HCT116 (cell line): Measurements from ENCODE around the gene NOS3.
A peak's percentile ranks its signal among the peaks of the same experiment; 100 is the strongest.

Experiments used
- CEBPB ChIP-seq: IDR thresholded peaks from 2 replicates; pipeline ENCODE4 v1.6.1; 2012; ENCODE audit warnings: low read depth
- EZH2 ChIP-seq: fragments of 200-600 bp; sonication (generic); IDR thresholded peaks from 2 replicates; pipeline ENCODE4 v1.6.1; 2017; ENCODE audit warnings: antibody characterized with exemption, mixed run types
- EZH2phosphoT487 ChIP-seq: fragments of 200-600 bp; IDR thresholded peaks from 2 replicates; pipeline ENCODE4 v1.6.1; 2018; ENCODE audit warnings: antibody characterized with exemption, borderline replicate concordance
- JUND ChIP-seq: IDR thresholded peaks from 2 replicates; pipeline ENCODE4 v1.6.1; 2012
- MAX ChIP-seq: IDR thresholded peaks from 2 replicates; pipeline ENCODE4 v1.6.1; 2012
- POLR2A ChIP-seq: IDR thresholded peaks from 2 replicates; pipeline ENCODE4 v1.7.0; 2011; ENCODE audit warnings: borderline replicate concordance; ENCODE audit not compliant: insufficient read depth, insufficient read length; ENCODE audit errors: extremely low read depth
- POLR2AphosphoS5 ChIP-seq: IDR thresholded peaks from 2 replicates; pipeline ENCODE4 v1.6.1; 2011; ENCODE audit warnings: mild to moderate bottlenecking, low read depth, low read length, moderate library complexity
- RAD21 ChIP-seq: IDR thresholded peaks from 2 replicates; pipeline ENCODE4 v1.6.1; 2012; ENCODE audit warnings: low read depth, mild to moderate bottlenecking
- SP1 ChIP-seq: IDR thresholded peaks from 2 replicates; pipeline ENCODE4 v1.6.1; 2012; ENCODE audit warnings: low read depth
- TCF7L2 ChIP-seq: IDR thresholded peaks from 2 replicates; pipeline ENCODE4 v1.7.0; 2011; ENCODE audit warnings: borderline replicate concordance, inconsistent platforms; ENCODE audit not compliant: insufficient read depth, insufficient read length; ENCODE audit errors: extremely low read depth
- ZBTB33 ChIP-seq: IDR thresholded peaks from 2 replicates; pipeline ENCODE4 v1.6.1; 2011; ENCODE audit warnings: mild to moderate bottlenecking, low read length, moderate library complexity; ENCODE audit not compliant: insufficient replicate concordance; ENCODE audit errors: extremely low read depth
- ZFX ChIP-seq: fragments of 450-650 bp; IDR thresholded peaks from 2 replicates; pipeline ENCODE4 v1.6.1; 2017
- TF ChIP-seq, protein P1 (sequence below), 3 experiments: fragments of 200-600 bp in 1 of 3; sonication (generic) in 1 of 3; IDR thresholded peaks in 2 of 3; conservative IDR thresholded peaks in 1 of 3; 2 replicates each; pipeline ENCODE4 v1.5.1; 2012 to 2017; ENCODE audit warnings: low read depth in 2 of 3, low read length in 2 of 3, antibody characterized with exemption in 1 of 3, borderline replicate concordance in 1 of 3, control low read depth in 1 of 3, mild to moderate bottlenecking in 1 of 3, mixed read lengths in 1 of 3, mixed run types in 1 of 3, moderate library complexity in 1 of 3; ENCODE audit not compliant: insufficient read depth in 1 of 3
- TF ChIP-seq, protein P2 (sequence below): IDR thresholded peaks from 2 replicates; pipeline ENCODE4 v1.6.1; 2012

DNA sequence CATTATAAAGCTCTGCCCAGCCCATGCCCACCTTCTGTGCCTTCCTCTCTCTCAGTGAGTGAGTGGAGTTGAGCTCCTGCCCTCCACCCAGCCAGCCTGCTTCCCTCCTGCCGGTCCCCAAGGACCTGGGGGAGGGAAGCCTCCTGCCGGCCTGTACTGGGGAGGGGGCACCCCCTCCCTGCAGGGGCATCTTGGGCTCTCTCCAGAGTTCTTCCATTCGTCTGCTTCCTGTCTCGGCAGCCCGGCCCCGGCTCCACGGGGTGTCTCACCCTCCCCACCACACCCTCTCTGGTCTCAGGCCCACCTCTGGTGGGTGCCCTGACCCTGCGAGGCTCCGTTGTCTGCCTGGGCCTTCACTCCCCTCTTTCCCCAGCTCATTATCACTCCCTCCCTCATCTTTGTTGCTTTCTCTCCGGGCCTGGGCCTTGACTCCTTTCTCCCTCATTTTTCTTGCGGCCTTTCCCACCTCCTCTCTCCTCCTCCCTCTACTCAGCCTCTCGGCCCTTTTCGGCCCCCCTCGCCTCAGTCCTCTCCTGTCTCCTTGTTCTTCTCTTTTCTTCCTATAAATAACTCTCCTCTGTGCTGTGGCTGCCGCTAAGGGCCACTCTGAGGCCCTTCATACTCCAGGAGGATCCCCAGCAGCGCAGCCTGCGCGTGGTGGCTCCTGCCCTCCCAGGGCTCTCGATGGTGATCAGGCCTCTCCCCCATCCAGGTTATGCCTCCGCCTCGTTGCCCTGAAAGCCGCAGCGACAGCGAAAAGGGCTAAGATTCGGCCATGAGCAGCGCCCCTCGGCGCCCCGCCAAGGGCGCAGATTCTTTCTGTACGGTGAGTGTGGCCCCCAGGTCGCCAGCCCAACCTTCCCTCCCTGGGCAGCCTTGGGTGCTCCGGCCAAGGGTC lies 70.6 kb downstream of the NOS3 start:
- TF ChIP-seq, protein P1, sequence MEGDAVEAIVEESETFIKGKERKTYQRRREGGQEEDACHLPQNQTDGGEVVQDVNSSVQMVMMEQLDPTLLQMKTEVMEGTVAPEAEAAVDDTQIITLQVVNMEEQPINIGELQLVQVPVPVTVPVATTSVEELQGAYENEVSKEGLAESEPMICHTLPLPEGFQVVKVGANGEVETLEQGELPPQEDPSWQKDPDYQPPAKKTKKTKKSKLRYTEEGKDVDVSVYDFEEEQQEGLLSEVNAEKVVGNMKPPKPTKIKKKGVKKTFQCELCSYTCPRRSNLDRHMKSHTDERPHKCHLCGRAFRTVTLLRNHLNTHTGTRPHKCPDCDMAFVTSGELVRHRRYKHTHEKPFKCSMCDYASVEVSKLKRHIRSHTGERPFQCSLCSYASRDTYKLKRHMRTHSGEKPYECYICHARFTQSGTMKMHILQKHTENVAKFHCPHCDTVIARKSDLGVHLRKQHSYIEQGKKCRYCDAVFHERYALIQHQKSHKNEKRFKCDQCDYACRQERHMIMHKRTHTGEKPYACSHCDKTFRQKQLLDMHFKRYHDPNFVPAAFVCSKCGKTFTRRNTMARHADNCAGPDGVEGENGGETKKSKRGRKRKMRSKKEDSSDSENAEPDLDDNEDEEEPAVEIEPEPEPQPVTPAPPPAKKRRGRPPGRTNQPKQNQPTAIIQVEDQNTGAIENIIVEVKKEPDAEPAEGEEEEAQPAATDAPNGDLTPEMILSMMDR (IDR thresholded peaks at IDR 0.05 in 2 of 3, conservative IDR thresholded peaks at IDR 0.05 in 1 of 3; ENCODE audit: borderline replicate concordance in 1 of 3, insufficient read depth in 1 of 3, low read depth in 2 of 3, low read length in 2 of 3) = no peak
- no peak for TF ChIP-seq RAD21
- TF ChIP-seq MAX = no peak
- TF ChIP-seq POLR2AphosphoS5 = peak; percentile 5; the same call in 1 of the 2 replicates
- no peak for TF ChIP-seq EZH2
- TF ChIP-seq, protein P2, sequence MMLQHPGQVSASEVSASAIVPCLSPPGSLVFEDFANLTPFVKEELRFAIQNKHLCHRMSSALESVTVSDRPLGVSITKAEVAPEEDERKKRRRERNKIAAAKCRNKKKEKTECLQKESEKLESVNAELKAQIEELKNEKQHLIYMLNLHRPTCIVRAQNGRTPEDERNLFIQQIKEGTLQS = no peak
- TF ChIP-seq ZFX = peak; percentile 53; the same call in 1 of the 2 replicates
- TF ChIP-seq POLR2A = no peak
- TF ChIP-seq CEBPB = no peak
- TF ChIP-seq SP1 = no peak
- no peak for TF ChIP-seq EZH2phosphoT487
- TF ChIP-seq TCF7L2 = no peak
- no peak for TF ChIP-seq ZBTB33
- TF ChIP-seq JUND = no peak
